Smooth muscle cell (in vitro differentiated cells): ENCODE results near the gene GNPTAB. TPM values are rescaled to one million over a fixed set of nuclear protein-coding genes. Genes with fewer than 3 reads are reported as not detected.

Experiments
- DNase-seq: peaks from one replicate; lab custom pipeline; 2025; ENCODE audit not compliant: unreplicated experiment; lab: John Stamatoyannopoulos, UW
- H2AFZ ChIP-seq: fragments of 200-600 bp; sonication (generic); 2 replicates; pipeline ENCODE4 v1.6.0; 2016; ENCODE audit warnings: antibody characterized with exemption, low read depth, mild to moderate bottlenecking
- H3F3A ChIP-seq: fragments of 200-600 bp; sonication (generic); 2 replicates; pipeline ENCODE4 v1.6.0; 2017; ENCODE audit warnings: antibody characterized with exemption, low read depth
- H3K27ac ChIP-seq: fragments of 200-600 bp; sonication (generic); 2 replicates; pipeline ENCODE4 v1.5.1; 2016; ENCODE audit warnings: low read depth, mild to moderate bottlenecking
- H3K27me3 ChIP-seq: fragments of 200-600 bp; sonication (generic); 2 replicates; pipeline ENCODE4 v1.6.1; 2016; ENCODE audit warnings: low read depth, mild to moderate bottlenecking
- H3K36me3 ChIP-seq: fragments of 200-600 bp; sonication (generic); 2 replicates; pipeline ENCODE4 v1.5.1; 2016; ENCODE audit warnings: low read depth
- H3K4me1 ChIP-seq: fragments of 200-600 bp; sonication (generic); 2 replicates; pipeline ENCODE4 v1.5.1; 2016; ENCODE audit warnings: low read depth
- H3K4me2 ChIP-seq: fragments of 200-600 bp; sonication (generic); 2 replicates; pipeline ENCODE4 v1.6.0; 2016; ENCODE audit warnings: mild to moderate bottlenecking
- H3K4me3 ChIP-seq: fragments of 200-600 bp; sonication (generic); 2 replicates; pipeline ENCODE4 v1.5.1; 2016; ENCODE audit warnings: mild to moderate bottlenecking
- H3K79me2 ChIP-seq: fragments of 200-600 bp; sonication (generic); 2 replicates; pipeline ENCODE4 v1.6.0; 2016; ENCODE audit warnings: low read depth, mild to moderate bottlenecking
- H3K9ac ChIP-seq: fragments of 200-600 bp; sonication (generic); 2 replicates; pipeline ENCODE4 v1.6.0; 2016; ENCODE audit warnings: low read depth
- H3K9me3 ChIP-seq: fragments of 200-600 bp; sonication (generic); replicated peaks from 2 replicates; pipeline ENCODE4 v1.5.1; 2016; ENCODE audit warnings: low read depth
- H4K20me1 ChIP-seq: fragments of 200-600 bp; sonication (generic); 2 replicates; pipeline ENCODE4 v1.6.0; 2016; ENCODE audit warnings: low read depth
- WGBS: methylation state at CpG from one replicate; pipeline ENCODE4 v1.1.7; 2016; ENCODE audit warnings: low lambda C conversion rate; 5-methylcytosine and 5-hydroxymethylcytosine counted together
- polyA plus RNA-seq: library from polyadenylated mRNA; unstranded; fragments of >200 nt; fragmentation: Nextera tagmentation; extraction: Ambion mirVana; gene quantifications from 2 replicates; pipeline ENCODE4 v1.2.1, GENCODE V29; 2016
- total RNA-seq: library from RNA; depleted of rRNA; stranded (reverse); fragments of >200 nt; gene quantifications from 2 replicates; pipeline ENCODE4 v1.2.3, GENCODE V29; 2014
- TF ChIP-seq, protein P1 (sequence below): fragments of 200-600 bp; sonication (generic); IDR thresholded peaks from 2 replicates; pipeline ENCODE4 v1.5.1; 2017; ENCODE audit warnings: borderline replicate concordance, mild to moderate bottlenecking, antibody characterized with exemption; ENCODE audit not compliant: insufficient read depth, poor library complexity, severe bottlenecking

Gene GNPTAB
- total and polyA plus RNA-seq, 2 experiments from 2014 or later: 17.9 to 23.6 TPM

DNA sequence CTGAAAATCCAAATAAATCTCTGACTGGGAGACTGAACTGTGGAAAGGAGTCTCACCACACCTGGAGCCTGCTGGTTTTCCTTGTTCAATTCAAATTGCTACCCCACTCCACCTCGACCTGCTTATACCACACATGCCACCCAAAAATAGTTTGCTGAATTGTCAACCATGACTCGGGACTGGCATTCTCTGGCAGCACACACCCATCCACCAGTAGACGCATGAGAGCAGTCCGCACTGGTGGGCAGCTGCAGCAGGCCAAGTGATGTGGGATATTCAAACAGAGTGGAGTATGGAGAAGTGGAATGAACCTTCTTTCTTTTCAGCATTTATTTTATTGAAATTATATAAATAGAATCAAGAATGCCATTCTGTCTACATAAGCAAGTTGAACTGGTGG is 52.8 kb downstream of the GNPTAB start:
- Histone ChIP-seq H4K20me1 (no peaks in the 10 kb centered on the region), H3K9me3 (no peaks in the 10 kb centered on the region), H3K36me3 (no peaks in the 10 kb centered on the region), H3K79me2 (no peaks in the 10 kb centered on the region), H3K4me3 (no peak overlapping the region), H3K4me2 (no peak overlapping the region), H3F3A (no peaks in the 10 kb centered on the region), H3K4me1 (no peaks in the 10 kb centered on the region), H3K27me3 (no peaks in the 10 kb centered on the region), H3K27ac (no peak overlapping the region), H3K9ac (no peak overlapping the region), H2AFZ (no peak overlapping the region)
- WGBS: 86% methylated on average over 4 of the region's 4 CpGs
- TF ChIP-seq, protein P1, sequence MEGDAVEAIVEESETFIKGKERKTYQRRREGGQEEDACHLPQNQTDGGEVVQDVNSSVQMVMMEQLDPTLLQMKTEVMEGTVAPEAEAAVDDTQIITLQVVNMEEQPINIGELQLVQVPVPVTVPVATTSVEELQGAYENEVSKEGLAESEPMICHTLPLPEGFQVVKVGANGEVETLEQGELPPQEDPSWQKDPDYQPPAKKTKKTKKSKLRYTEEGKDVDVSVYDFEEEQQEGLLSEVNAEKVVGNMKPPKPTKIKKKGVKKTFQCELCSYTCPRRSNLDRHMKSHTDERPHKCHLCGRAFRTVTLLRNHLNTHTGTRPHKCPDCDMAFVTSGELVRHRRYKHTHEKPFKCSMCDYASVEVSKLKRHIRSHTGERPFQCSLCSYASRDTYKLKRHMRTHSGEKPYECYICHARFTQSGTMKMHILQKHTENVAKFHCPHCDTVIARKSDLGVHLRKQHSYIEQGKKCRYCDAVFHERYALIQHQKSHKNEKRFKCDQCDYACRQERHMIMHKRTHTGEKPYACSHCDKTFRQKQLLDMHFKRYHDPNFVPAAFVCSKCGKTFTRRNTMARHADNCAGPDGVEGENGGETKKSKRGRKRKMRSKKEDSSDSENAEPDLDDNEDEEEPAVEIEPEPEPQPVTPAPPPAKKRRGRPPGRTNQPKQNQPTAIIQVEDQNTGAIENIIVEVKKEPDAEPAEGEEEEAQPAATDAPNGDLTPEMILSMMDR: no peak
- DNase-seq: no peak

DNA sequence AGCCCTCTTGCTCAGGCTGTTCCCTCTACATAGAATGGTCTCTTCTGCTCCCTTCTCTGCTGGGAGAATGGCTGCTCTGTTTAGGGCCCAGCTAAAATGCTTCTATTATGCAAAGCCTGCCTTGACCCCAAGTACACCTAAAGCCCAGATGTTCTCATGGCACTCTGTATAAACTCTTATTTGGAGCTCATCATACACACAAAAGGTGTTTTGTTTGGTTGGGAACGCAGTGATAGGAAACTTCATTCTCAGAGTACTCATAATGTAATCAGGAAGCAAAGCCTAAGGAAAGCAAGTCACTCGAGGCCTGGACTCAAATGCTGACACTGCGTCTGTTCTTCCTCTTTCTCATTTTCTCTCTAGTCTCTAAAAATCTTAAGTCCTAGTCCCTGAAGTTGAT is 53.3 kb downstream of the GNPTAB start:
- no peak for DNase-seq
- Histone ChIP-seq H4K20me1 (no peaks in the 10 kb centered on the region), H3K27ac (no peak overlapping the region), H3K9me3 (no peaks in the 10 kb centered on the region), H3K4me2 (no peak overlapping the region), H3K27me3 (no peaks in the 10 kb centered on the region), H3F3A (no peaks in the 10 kb centered on the region), H2AFZ (no peak overlapping the region), H3K9ac (no peak overlapping the region), H3K79me2 (no peaks in the 10 kb centered on the region), H3K4me3 (no peak overlapping the region), H3K4me1 (no peaks in the 10 kb centered on the region), H3K36me3 (no peaks in the 10 kb centered on the region)
- 86% methylated on average over 3 of the region's 3 CpGs for WGBS
- TF ChIP-seq, protein P1: no peak

DNA sequence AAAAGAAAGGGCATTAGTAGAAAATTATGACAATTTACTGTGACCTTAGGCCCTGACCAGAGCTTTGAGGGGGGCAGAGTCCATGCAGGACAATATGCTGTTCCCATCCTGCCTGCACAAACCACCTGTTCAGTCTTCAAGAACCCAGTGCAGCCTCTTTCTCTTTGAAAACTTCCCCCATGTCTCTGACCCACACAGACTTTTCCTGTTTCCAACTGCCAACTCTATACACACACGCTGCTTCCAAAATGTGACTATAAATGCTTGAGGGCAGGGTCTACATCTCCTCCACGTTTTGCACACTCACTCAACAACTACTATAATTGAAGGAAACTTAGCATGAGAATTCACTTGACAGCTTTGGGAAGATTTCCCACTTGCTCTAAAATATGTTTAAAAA is 54.9 kb downstream of the GNPTAB start:
- no peaks in the 10 kb centered on the region for H3K27me3 ChIP-seq
- H3K79me2 ChIP-seq: no peaks in the 10 kb centered on the region
- no peaks in the 10 kb centered on the region for H4K20me1 ChIP-seq
- H3K36me3 ChIP-seq: no peaks in the 10 kb centered on the region
- H3K27ac ChIP-seq: no peak overlapping the region
- H3K4me2 ChIP-seq: no peak overlapping the region
- H3K4me1 ChIP-seq: no peaks in the 10 kb centered on the region
- no peaks in the 10 kb centered on the region for H3K9me3 ChIP-seq
- H3K4me3 ChIP-seq: no peak overlapping the region
- TF ChIP-seq, protein P1: no peak
- no peak overlapping the region for H3K9ac ChIP-seq
- H2AFZ ChIP-seq: no peak overlapping the region
- H3F3A ChIP-seq: no peaks in the 10 kb centered on the region
- no peak for DNase-seq
- 82% methylated on average over 2 of the region's 2 CpGs for WGBS

DNA sequence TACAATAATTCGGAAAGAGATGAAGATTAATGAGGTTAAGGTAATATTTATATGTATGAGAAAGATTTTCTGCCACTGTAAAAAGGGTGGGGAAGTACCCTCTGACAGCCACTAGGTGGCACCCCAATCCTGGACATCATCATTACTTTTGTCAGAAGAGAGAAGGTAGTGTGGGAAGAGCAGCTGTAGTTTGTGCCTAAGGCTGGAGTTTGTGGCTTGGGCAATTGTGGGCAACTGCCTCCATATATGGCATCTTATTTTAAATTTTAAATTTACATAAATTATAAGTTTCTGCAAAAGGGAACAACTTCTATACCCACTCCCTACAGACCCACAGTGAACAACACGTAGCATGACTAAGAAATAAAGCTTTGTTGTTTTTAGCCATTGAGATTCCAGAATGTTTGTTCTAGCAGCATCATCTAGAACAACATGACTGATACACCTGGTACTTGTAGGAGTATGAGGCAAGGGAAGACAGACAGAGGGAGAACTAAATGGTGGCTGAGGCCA is 57.1 kb downstream of the GNPTAB start:
- Histone ChIP-seq H3K27me3 (no peaks in the 10 kb centered on the region), H3K79me2 (no peaks in the 10 kb centered on the region), H3K4me1 (no peaks in the 10 kb centered on the region), H3K4me3 (no peak overlapping the region), H2AFZ (no peak overlapping the region), H3K27ac (no peak overlapping the region), H3K9me3 (no peaks in the 10 kb centered on the region), H3K4me2 (no peak overlapping the region), H3K9ac (no peak overlapping the region), H4K20me1 (no peaks in the 10 kb centered on the region), H3K36me3 (no peaks in the 10 kb centered on the region), H3F3A (no peaks in the 10 kb centered on the region)
- TF ChIP-seq, protein P1: peak; percentile 96
- WGBS: 56% methylated on average over 2 of the region's 2 CpGs
- DNase-seq: no peak
